SHP77 treated with DMSO at 0.1 percent for 48 hours (cell line): ENCODE results near the gene TRAF3IP3.

ENCODE experiments used
- DNase-seq: peaks from one replicate; lab custom pipeline; 2025; lab: John Stamatoyannopoulos, UW

Gene TRAF3IP3, protein sequence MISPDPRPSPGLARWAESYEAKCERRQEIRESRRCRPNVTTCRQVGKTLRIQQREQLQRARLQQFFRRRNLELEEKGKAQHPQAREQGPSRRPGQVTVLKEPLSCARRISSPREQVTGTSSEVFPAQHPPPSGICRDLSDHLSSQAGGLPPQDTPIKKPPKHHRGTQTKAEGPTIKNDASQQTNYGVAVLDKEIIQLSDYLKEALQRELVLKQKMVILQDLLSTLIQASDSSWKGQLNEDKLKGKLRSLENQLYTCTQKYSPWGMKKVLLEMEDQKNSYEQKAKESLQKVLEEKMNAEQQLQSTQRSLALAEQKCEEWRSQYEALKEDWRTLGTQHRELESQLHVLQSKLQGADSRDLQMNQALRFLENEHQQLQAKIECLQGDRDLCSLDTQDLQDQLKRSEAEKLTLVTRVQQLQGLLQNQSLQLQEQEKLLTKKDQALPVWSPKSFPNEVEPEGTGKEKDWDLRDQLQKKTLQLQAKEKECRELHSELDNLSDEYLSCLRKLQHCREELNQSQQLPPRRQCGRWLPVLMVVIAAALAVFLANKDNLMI

DNA sequence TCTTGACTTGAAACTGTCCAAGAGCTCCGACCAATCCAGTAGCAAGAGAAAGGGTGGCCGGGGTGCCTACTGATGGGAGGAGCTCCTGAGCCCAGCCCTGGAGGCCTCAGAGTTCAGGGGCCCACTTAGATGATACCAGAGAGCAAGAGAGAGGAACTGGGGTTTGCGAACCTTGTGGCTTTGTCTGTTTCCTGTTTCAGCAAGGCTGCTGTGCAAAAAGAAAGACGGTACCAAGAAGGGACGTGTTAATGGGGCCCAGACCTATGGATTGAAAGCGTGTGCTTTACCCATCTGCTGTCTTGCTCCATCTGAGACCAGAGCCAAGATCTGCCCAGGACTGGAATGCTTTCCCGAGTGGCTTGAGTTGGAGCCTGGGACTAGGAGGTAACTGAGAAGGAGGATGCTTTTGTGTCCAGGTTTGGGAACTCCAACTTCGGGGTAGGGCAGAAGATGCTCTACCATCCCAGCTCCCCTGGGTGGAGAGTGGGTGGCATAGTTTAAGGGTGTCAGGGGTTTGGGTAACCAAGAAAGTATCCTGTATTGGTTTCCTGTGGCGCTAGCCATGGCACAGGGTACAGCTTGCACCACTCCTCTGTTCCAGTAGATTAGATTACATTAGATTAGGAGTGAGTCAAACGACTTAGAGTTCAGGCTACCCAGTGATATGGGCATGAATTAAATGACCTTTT lies at the start of gene TRAF3IP3:
TRAF3IP3 (plus strand) TSS at position 128 of the 689 bp plus-strand sequence. CDS start 3,987 bp downstream, outside the sequence.
- no peak for DNase-seq

DNA sequence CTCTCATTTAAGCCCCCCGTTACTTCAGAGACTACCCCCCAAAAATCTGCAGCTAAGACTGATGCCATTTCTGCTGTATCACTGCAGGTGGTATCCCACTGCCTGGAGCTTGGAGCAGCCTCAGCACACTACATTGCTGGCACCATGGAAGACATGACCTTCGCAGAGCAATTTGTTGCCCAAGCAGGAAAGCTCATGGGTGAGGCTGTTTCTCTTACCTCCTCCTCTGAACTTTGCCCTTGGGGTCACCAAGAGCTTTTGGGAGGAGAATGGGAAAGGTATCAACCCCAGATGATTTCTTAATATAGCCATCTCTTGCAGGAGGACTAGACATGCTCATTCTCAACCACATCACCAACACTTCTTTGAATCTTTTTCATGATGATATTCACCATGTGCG lies 49.2 kb upstream of the TRAF3IP3 start:
- DNase-seq: no peak

DNA sequence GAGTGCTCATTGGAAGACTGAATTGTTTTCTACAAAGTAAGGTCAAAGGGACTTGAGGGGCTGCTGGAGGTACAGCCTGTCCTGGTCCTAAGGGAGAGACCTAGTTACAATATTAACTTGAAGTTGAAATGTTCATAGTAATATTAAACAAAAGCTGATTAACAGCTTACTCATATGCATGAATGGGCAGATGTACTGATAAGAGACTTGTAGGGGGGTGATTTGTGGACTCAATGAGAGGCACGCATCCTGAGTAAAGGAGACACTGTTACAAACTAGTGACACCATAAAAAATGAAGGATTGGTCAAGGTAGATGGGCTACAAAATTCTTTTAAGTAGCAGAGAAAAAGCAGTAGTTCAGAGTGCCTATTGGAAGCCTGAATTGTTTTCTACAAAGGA lies 48.5 kb upstream of the TRAF3IP3 start:
- no peak for DNase-seq

DNA sequence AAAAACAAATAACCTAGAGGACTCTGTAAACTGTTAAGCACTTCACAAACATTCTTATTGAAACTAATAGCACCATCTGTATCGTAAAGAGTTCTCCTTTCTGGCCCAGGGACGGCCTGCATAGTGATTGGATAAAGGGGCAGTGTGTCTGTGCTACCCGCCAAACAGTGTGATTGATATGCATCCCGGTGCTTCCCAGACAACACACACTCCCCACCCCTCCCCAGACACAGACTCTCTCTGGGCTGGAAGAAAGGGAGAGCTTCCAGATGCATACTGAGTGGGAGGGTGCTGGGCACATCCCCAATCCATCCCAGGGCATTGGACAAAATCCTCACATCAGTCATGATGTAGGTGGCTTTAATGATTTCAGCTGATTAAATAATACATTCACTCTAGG lies 47.6 kb upstream of the TRAF3IP3 start:
- DNase-seq: no peak

DNA sequence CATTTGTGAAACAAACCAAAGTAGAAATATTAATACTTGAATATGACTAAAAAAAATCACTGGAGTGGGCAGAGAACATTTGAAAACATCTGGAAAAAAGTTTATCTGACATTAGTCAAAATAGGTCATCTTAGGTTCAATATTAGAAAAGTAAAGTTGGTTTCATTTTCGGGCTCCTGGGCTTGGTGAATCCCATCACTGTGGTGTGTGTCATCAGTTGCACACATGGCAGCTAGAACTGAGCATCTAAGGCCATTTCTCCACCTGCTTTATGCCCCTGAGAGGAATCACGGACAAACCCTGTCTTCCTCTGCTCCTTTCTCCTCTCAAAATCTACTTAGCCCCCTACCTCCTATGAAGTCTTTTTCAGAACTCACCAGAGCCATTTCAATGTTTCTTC lies 45.8 kb upstream of the TRAF3IP3 start:
- no peak for DNase-seq

DNA sequence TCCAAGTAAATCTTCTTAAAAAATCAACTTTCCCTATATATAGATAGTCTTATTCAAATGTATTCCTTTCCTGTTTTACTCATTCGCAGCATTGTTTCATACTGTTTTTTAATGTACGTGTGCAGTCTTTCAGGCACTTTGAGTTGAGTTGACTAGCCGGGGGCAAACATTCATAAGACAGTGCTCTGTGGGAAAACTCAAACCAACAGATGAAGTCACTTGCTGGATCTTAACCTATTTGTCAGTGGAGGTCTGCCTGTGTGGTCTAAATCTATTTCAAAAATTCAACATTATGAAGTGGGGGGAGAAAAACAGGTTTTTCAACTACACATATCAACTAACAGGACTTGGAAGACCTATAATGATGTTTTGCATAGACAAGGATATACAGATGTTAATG lies 45.0 kb upstream of the TRAF3IP3 start:
- DNase-seq: no peak

DNA sequence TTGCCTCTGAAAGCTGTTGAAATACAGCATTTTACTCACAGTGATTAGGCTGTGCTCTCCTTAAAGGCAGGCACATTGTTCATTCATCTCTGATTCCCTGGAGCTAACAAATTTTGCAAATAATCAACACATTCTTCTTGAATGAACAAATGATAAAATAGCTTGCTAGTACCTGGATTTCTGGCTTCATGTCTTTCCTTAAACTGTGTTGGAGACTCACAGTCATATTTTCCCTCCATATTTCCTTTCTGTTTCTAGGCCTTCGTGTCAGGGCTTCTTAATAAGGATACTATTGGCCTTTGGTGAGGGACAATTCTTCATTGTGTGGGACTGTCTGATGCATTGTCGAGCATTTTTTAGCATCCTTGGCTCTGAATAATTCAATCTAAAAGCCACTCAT lies 41.5 kb upstream of the TRAF3IP3 start:
- DNase-seq: no peak

DNA sequence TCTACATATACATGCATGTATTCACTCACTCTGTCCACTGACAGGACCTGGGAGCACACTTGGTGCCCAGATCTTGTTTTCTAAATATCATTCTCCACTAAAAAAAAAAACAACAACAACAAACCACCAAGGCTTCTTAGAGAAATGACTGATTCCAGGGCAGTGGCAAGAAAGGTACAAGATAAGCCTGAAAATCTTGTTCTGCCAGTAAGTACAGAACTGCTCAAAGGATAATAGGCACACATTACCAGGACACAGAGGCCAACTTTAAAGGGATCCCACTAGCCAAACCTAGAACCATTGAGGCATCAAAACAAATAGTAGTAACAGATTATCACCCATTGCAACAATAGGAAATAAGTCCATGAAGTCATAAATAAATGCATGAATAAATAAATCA lies 40.5 kb upstream of the TRAF3IP3 start:
- no peak for DNase-seq

DNA sequence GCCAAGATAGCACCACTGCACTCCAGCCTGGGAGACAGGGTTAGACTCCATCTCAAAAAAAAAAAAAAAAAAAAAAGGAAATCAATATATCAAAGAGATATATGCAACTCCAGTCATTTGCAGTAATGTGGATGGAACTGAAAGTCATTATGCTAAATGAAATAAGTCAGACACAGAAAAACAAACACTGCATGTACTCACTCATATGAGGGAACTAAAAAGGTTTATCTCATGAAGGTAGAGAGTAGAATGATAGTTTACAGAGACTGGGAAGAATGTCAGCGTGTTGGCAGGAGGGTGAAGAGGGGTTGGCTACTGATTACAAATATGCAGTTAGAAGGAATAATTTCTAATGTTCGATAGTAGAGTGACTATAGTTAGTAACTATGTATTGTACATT lies 38.0 kb upstream of the TRAF3IP3 start:
- no peak for DNase-seq

DNA sequence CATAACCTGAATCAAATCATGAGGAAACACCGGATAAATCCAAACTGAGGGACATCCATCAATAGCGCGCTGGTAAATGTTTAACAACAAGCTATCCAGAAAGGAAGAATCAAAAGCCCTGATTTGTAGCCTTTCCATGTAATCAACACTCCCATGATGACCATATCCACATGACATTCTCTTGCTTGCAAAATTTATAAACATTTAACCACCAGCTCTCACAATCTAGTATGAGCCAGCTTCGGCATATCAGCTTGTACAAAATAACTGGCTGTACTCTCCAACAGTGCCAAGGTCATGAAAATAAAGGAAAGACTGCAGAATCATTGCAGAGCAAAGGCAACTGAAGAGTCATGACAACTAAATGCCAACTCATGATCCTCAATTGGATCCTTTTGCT lies 35.5 kb upstream of the TRAF3IP3 start:
- DNase-seq: no peak

DNA sequence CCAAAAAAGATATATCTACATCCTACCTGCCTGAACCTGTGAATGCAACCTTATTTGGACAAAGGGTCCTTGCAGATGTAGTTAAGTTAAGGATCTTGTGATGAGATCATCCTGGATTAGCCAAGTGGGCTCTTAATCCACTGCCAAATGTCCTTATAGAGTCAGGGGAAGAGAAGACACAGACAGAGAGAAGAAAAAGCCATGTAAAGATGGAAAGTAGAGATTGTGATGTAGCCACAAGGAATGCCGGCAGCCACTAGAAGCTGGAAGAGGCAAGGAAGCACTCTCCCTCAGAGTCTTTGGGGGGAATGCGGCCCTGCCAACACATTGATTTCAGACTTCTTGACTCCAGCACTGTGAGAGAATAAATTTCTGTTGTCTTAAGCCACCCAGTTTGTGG lies 35.0 kb upstream of the TRAF3IP3 start:
- DNase-seq: no peak

DNA sequence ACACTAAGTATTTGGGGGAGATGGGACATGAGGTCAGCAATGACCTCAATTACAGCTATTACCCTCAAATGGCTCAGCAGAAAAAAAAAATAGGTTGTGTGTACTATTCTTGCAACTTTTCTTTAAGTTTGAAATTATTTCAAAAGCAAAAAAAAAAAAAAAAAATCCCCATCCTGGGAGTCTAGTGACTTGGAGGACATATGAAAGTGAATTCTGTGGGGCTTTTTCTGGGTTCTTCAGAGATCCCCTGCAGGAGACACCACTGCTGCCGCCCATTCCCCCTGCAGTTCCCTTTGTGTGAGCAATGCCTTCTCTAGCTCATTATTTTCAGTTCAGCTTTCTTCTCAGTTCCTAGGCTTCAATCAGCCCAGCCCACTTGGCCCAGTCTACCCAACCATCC lies 34.5 kb upstream of the TRAF3IP3 start:
- no peak for DNase-seq

DNA sequence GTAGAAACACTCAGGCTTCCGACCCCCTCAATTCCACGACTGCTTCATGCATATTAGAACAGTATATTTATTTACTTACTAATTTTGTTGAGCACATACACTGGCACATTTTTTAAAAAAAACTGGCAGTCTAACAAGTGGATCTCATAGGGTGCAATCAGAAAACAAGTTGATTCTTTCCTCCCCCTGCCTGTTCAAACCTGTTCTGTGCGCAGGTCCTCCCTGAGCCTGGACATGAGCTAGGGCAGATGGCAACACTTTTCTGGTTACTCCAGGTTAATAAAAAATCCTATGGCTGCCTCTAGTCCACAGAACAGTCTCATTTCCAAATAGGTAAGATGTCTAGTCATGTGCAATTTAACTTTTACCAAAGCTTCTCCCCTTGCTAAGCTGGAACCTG lies 32.6 kb upstream of the TRAF3IP3 start:
- no peak for DNase-seq

DNA sequence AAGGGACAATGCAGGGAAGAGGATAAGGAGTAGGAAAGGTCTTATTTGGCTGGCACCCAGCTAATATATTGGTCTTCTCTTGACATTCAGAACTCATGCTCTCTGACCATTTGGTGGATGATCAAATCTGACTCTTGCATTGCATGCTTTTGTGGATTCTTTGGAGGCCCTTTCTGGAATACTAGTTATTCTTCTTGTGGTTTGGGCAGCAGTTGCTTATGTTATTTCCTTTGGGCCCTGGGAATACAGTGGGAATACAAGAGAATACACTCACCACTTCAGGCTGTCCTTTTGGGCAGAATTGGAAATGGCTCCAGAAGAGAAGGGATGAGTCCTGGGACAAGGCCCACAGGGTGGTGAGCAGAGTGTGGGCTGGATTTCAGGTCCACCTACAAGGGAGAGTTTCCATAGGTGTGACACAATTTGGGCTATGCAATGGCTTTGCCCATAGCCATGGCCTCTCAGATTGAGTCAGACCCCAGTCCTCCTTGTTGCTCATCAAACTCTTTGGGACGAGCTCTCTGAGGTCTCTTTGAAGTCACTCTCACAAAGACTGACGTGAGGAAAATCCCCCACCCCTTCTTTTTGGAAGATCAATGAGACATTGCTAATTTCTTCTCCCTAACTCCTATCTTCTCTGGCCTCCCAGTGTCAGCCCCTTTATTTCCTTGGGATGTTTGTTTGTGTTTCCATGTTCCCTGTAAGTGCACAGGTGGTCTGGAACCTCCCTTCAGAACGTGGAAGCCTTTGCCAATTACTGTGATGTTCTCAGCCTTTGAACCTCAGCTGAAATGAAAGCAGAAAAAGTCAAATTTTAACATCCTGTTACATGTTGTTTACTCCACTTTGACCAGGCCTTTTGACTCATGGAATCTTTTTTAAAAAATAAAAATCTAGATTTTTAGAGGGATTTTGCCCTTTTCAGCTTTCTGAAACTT lies 31.8 kb upstream of the TRAF3IP3 start:
- no peak for DNase-seq

DNA sequence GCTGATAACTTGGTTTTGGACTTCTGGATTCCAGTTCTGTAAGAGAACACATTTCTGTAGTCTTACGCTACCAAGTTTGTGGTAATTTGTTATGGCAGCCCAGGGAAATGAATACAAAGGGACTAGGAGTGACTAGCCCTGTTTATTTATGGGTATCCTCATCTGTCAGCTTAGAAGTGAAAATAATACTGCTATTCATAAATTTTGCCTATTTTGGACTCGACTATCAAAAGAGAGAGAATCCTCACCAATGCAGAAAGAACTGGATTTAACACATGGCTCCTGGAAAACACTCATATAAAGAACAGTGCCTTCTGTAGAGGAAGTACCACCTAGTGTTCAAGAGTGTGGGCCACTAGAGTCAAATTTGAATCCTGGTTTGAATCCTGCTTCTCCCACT lies 28.6 kb upstream of the TRAF3IP3 start:
- no peak for DNase-seq

DNA sequence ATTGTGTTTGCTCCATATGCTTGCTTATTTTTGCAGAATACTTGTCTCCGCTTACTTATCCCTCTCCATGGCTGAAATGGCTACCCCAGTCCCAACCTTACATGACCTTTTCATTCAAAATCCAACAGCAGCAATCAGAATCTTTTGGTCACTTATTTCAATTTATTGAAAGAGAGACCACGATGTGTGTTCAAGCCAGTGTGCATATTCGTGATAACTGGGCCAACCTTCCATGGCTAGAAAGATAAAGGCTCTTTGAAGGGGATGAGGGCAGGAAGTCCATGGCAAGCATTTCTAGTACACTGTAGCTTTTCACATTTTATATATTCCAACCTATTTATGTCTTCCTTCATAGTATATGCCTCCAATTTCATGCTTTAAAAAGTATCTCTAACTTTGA lies 28.1 kb upstream of the TRAF3IP3 start:
- DNase-seq: no peak

DNA sequence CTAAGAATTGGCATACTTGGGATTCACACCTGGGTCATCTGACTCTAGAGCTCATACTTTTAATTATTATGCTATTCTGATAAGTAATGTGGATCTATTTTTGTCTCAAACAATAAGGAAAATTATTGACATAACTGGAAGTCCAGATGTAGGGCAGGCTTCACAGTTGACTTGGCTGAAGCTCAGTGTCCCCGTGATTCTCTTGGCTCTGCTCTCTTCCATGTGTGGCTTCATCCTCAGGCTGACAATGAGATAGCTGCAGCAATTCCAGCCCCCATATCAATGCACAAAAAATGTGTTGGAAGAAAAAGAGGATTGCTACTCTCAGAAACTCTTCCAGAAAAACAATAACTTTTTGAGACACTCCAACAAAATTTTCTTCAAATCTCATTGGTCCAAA lies 27.4 kb upstream of the TRAF3IP3 start:
- no peak for DNase-seq

DNA sequence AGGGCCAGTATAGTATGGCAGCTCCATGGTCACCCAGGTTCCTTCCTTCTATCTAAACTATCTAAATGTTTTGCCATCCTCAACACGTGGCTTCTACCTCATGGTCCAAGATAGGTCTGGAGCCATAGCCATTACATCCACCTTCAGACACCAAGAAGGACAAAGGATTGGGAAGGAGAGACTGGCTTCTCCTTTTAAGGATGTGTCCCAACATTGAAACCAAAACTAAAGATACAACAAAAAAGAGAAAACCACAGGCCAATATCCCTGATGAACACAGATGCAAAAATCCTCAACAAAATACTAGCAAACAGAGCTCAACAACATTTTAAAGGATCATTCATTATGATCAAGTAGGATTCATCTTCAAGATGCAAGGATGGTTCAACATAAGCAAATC lies 26.4 kb upstream of the TRAF3IP3 start:
- no peak for DNase-seq

DNA sequence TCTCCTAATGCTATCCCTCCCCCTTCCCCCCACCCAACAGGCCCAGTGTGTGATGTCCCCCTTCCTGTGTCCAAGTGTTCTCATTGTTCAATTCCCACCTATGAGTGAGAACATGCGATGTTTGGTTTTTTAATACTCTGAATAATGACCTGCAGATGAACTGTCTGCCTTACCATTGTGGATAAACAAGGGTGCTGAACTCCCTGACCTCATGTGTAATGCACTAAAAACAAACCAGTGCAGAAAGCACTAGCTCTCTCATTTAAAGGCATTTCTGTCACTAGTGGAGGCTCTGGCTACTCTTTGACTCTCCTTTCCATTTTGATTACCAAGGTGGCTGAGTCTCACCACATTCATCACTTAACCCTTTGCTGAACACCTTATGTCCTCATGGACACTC lies 23.1 kb upstream of the TRAF3IP3 start:
- DNase-seq: no peak

DNA sequence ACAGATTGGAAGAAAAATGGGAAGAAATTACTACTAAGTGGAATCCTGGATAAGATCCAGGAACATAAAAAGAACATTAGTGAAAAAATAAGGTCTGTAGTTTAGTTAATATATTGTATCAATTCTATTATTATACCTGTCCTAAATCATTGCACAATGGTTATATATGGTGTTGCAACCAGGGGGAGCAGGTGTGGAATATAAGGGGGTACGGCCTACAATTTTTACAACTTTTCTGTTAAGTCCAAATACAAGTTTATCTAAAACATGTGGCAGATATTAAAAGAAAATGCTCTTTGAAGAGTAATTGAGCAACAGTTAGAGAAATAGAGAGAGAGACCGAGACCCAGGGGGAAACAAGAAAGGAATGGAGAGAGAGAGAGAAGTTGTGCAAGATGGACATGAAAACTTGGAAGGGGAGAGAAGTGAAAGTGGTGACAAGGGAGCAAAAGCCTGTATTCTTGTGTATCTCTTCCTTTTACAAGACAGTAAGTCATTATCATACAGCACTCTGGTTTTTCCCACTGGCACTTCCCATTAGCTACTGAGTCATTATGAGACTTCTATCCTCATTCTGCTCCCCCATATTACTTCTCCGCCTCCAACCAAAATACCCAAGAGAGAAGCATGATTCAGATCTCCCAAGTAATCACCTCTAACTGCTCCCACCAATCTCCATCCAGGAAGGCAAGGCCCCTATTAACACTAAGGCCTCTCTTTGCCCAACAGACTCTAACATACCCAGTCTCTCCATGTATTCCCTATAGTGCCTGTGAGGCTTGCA lies 22.3 kb upstream of the TRAF3IP3 start:
- DNase-seq: no peak

DNA sequence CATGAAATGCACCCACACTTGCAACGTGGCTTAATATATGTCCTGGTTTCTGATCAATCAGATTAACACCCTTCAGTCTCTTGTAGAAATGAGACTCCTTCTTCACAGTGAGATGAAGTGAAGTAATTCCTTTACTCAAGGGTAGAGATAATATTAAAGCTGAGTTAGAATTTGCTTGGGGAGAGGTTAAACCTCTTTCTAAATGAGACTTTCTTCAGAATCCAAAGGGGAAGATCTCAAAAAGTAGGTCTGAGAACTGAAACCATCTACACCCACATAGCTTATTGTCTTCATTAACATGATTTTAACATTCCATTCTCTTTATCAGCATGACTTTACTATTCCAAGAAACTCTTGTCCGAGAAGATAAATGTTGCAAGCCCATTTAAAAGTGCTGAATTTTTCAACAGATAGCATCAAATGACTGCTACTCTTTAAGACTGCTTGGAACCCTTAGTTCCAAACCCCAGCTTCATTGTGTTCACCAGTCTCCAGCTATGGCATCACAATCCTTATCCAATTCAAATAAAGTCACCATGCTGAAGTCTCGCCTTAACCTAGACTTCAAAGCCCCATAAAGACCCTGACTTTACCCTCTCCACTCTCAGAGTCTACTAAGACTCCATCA lies 19.2 kb upstream of the TRAF3IP3 start:
- no peak for DNase-seq
